GM12878 (cell line): ENCODE data around the gene AGPAT4. TPM values are rescaled to one million over a fixed set of nuclear protein-coding genes. Genes with fewer than 3 reads are reported as not detected.

Source experiments
- ATAC-seq: fragments of 200-7000 bp; cut with Tn5 transposase; 3 replicates; pipeline ENCODE4 v1.9.1; 2020; ENCODE audit warnings: mild to moderate bottlenecking, moderate library complexity
- BruUV-seq: library from RNA; stranded (reverse); fragments of 400-500 nt; replicated peaks from 2 replicates; lab custom pipeline; 2021; lab: Mats Ljungman, UMichigan
- CTCF ChIA-PET: fragments of 300-600 bp; sonication (Branson Sonifier 250); formaldehyde crosslinking; extraction: SDS; loops from one replicate; lab custom pipeline; 2021; ENCODE audit warnings: inconsistent platforms; lab: Yijun Ruan, JAX
- POLR2A ChIA-PET: fragments of 350-600 bp; formaldehyde crosslinking; extraction: SDS; loops from one replicate; lab custom pipeline; 2021; ENCODE audit warnings: inconsistent platforms; lab: Charles Lee
- RAD21 ChIA-PET: fragments of 300-600 bp; sonication (Branson Sonifier 250); formaldehyde crosslinking; loops from one replicate; lab custom pipeline; 2023; ENCODE audit warnings: antibody characterized with exemption; ENCODE audit not compliant: unreplicated experiment; lab: Charles Lee
- SMC1A ChIA-PET: fragments of 300-600 bp; sonication (Branson Sonifier 250); formaldehyde crosslinking; loops from one replicate; lab custom pipeline; 2023; ENCODE audit not compliant: unreplicated experiment, uncharacterized antibody; lab: Charles Lee
- DNase-seq: peaks from one replicate; pipeline ENCODE4 v3.0.0-alpha.2; 2011; ENCODE audit warnings: low read depth, low spot score
- FAIRE-seq: peaks from 3 replicates; lab custom pipeline; 2011; peaks lifted over from hg19 to GRCh38; lab: Jason Lieb, UNC
- H2AFZ ChIP-seq: 2 replicates; pipeline ENCODE4 v1.6.0; 2011; ENCODE audit warnings: low read depth, low read length, control low read depth; ENCODE audit not compliant: control insufficient read depth
- H3K27ac ChIP-seq: 2 replicates; pipeline ENCODE4 v1.5.1; 2011; ENCODE audit warnings: control low read depth; ENCODE audit not compliant: control insufficient read depth, insufficient read depth
- H3K27me3 ChIP-seq, 2 experiments: replicated peaks in 1 of 2; 2 replicates each; pipeline versions ENCODE4 v1.6.0 to v1.6.1; 2011; ENCODE audit warnings: low read length in 1 of 2; ENCODE audit not compliant: control insufficient read depth in 2 of 2, insufficient read depth in 2 of 2
- H3K36me3 ChIP-seq, 2 experiments: 2 replicates each; pipeline ENCODE4 v1.5.1; 2011; ENCODE audit warnings: low read length in 1 of 2; ENCODE audit not compliant: control insufficient read depth in 2 of 2, insufficient read depth in 2 of 2
- H3K4me1 ChIP-seq: 2 replicates; pipeline ENCODE4 v1.6.1; 2011; ENCODE audit warnings: mild to moderate bottlenecking, low read length, moderate library complexity, mixed read lengths; ENCODE audit not compliant: control insufficient read depth, insufficient read depth
- H3K4me2 ChIP-seq: 2 replicates; pipeline ENCODE4 v1.6.0; 2011; ENCODE audit warnings: control low read depth; ENCODE audit not compliant: control insufficient read depth, insufficient read depth
- H3K4me3 ChIP-seq: fragments of 200-600 bp; sonication (generic); 2 replicates; pipeline ENCODE4 v1.5.1; 2016
- H3K79me2 ChIP-seq: 2 replicates; pipeline ENCODE4 v1.6.0; 2011; ENCODE audit warnings: low read length; ENCODE audit not compliant: control insufficient read depth, insufficient read depth
- H3K9ac ChIP-seq: 2 replicates; pipeline ENCODE4 v1.8.0; 2011; ENCODE audit warnings: low read length, control low read depth, mixed read lengths; ENCODE audit not compliant: control insufficient read depth, insufficient read depth
- H3K9me3 ChIP-seq: replicated peaks from 3 replicates; pipeline ENCODE4 v1.5.1; 2011; ENCODE audit warnings: mild to moderate bottlenecking, low read length; ENCODE audit not compliant: control insufficient read depth, insufficient read depth
- H4K20me1 ChIP-seq: 2 replicates; pipeline ENCODE4 v1.6.0; 2011; ENCODE audit not compliant: control insufficient read depth, insufficient read depth
- ATF2 ChIP-seq: IDR thresholded peaks from 2 replicates; pipeline ENCODE4 v1.6.1; 2012; ENCODE audit warnings: low read length, inconsistent platforms
- CBFB ChIP-seq: IDR thresholded peaks from 2 replicates; pipeline ENCODE4 v1.6.1; 2016; ENCODE audit warnings: antibody characterized with exemption, low read depth
- STAT3 ChIP-seq: IDR thresholded peaks from 2 replicates; pipeline ENCODE4 v1.6.1; 2011; ENCODE audit warnings: low read depth, low read length, improper control_type of control experiment
- YBX1 ChIP-seq: fragments of 450-650 bp; IDR thresholded peaks from 2 replicates; pipeline ENCODE4 v1.6.1; 2016; ENCODE audit warnings: antibody characterized with exemption
- ZBED1 ChIP-seq: IDR thresholded peaks from 2 replicates; pipeline ENCODE4 v1.6.1; 2016; ENCODE audit warnings: borderline replicate concordance
- WGBS: methylation state at CpG from one replicate; pipeline ENCODE4 v1.1.6; 2016; ENCODE audit warnings: low lambda C conversion rate; ENCODE audit not compliant: insufficient replicate concordance, insufficient coverage; ENCODE audit errors: missing lambda C conversion rate; 5-methylcytosine and 5-hydroxymethylcytosine counted together
- in situ Hi-C: fragments of 300-500 bp; cut with MboI; formaldehyde crosslinking; loops from 9 replicates; pipeline ENCODE4 v1.14.3; 2018; ENCODE audit warnings: mixed read lengths
- intact Hi-C: fragments of 100-400 bp; cut with micrococcal nuclease; formaldehyde crosslinking; loops from one replicate; pipeline ENCODE4 v1.14.2; 2022; ENCODE audit not compliant: unreplicated experiment
- polyA plus RNA-seq, 11 experiments: library from polyadenylated mRNA; depleted of rRNA in 4 of 11; unstranded in 6 of 11; stranded (reverse) in 5 of 11; fragments of >200 nt; fragmentation: Nextera tagmentation in 4 of 11; fragmentation: Illumina TruSeq in 1 of 11; extraction: Ambion mirVana in 4 of 11; extraction: Trizol in 1 of 11; gene quantifications; 1 replicate in 1 of 11; 2 replicates in 10 of 11; pipeline versions ENCODE4 v1.2.1 to v1.2.3, GENCODE V29; 2011 to 2016; ENCODE audit warnings: inconsistent platforms in 2 of 11, missing spikeins in 2 of 11, low read depth in 1 of 11
- total RNA-seq, 4 experiments: library from RNA; depleted of rRNA in 3 of 4; stranded (reverse); fragments of >200 nt in 3 of 4; fragmentation: Illumina TruSeq in 1 of 4; extraction: Trizol in 1 of 4; gene quantifications; 2 replicates each; pipeline versions ENCODE4 v1.2.1 to v1.2.3, GENCODE V29; 2013 to 2021
- TF ChIP-seq, protein P1 (sequence below): fragments of 450-650 bp; formaldehyde crosslinking; IDR thresholded peaks from 2 replicates; pipeline ENCODE4 v1.5.0; 2022; ENCODE audit warnings: mild to moderate bottlenecking, missing genetic modification characterization
- TF ChIP-seq, protein P2 (sequence below): fragments of 450-650 bp; IDR thresholded peaks from 2 replicates; pipeline ENCODE4 v1.6.1; 2018; ENCODE audit warnings: borderline replicate concordance, mild to moderate bottlenecking; ENCODE audit not compliant: partially characterized antibody

AGPAT4 gene
- total and polyA plus RNA-seq, 10 of the 15 experiments (the other 5 are each of a cell fraction or from before 2014, with no cell fraction given) = 0.34 to 2.2 (median 1.3) TPM

DNA sequence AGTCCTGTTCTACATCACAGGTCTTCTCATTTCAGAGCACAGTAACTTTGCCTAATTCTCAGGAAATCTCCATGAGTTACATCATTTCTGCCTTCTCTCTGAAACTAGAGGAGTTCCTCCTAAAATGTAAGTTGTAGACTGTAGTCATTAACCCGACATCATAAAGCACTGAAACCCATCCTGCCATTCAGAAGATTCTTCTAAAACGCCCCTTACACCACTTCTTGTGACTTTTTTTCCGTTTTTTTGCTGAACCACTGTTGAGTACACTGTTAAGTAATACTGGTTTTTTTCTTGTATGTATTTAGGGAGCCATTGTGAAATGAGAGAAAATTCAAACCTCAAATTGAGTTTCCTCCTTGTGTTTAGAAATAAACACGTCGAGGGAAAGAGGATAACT lies 164.9 kb downstream of the AGPAT4 start:
- ChIA-PET RAD21 (no interaction called here), POLR2A (no interaction called here), SMC1A (interaction anchor here (1.1 kb wide), 1 partner anchor 19 kb away, joined by 3 read pairs; no protein-coding TSS in a partner anchor), CTCF (no interaction called here)
- Histone ChIP-seq H4K20me1 (no peaks in the 10 kb centered on the region), H3K36me3 (peaks cover 17 to 22% of the 10 kb centered on the region in 2 experiments; a peak in 3 of 4 replicates), H3K4me2 (no peak overlapping the region), H3K4me3 (no peak overlapping the region), H3K4me1 (no peaks in the 10 kb centered on the region), H3K79me2 (no peaks in the 10 kb centered on the region), H3K9ac (no peak overlapping the region), H3K27ac (no peak overlapping the region), H2AFZ (no peak overlapping the region), H3K27me3 (no peaks in the 10 kb centered on the region), H3K9me3 (no peaks in the 10 kb centered on the region)
- no TSS peak for BruUV-seq
- 97% methylated on average over 5 of the region's 5 CpGs for WGBS
- intact Hi-C loops = no loop called here
- FAIRE-seq (no peak), ATAC-seq (no peak), DNase-seq (no peak)
- TF ChIP-seq, protein P1, sequence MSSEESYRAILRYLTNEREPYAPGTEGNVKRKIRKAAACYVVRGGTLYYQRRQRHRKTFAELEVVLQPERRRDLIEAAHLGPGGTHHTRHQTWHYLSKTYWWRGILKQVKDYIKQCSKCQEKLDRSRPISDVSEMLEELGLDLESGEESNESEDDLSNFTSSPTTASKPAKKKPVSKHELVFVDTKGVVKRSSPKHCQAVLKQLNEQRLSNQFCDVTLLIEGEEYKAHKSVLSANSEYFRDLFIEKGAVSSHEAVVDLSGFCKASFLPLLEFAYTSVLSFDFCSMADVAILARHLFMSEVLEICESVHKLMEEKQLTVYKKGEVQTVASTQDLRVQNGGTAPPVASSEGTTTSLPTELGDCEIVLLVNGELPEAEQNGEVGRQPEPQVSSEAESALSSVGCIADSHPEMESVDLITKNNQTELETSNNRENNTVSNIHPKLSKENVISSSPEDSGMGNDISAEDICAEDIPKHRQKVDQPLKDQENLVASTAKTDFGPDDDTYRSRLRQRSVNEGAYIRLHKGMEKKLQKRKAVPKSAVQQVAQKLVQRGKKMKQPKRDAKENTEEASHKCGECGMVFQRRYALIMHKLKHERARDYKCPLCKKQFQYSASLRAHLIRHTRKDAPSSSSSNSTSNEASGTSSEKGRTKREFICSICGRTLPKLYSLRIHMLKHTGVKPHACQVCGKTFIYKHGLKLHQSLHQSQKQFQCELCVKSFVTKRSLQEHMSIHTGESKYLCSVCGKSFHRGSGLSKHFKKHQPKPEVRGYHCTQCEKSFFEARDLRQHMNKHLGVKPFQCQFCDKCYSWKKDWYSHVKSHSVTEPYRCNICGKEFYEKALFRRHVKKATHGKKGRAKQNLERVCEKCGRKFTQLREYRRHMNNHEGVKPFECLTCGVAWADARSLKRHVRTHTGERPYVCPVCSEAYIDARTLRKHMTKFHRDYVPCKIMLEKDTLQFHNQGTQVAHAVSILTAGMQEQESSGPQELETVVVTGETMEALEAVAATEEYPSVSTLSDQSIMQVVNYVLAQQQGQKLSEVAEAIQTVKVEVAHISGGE = no peak
- TF ChIP-seq STAT3 = no peak
- TF ChIP-seq CBFB = no peak
- TF ChIP-seq YBX1 = no peak
- TF ChIP-seq, protein P2, sequence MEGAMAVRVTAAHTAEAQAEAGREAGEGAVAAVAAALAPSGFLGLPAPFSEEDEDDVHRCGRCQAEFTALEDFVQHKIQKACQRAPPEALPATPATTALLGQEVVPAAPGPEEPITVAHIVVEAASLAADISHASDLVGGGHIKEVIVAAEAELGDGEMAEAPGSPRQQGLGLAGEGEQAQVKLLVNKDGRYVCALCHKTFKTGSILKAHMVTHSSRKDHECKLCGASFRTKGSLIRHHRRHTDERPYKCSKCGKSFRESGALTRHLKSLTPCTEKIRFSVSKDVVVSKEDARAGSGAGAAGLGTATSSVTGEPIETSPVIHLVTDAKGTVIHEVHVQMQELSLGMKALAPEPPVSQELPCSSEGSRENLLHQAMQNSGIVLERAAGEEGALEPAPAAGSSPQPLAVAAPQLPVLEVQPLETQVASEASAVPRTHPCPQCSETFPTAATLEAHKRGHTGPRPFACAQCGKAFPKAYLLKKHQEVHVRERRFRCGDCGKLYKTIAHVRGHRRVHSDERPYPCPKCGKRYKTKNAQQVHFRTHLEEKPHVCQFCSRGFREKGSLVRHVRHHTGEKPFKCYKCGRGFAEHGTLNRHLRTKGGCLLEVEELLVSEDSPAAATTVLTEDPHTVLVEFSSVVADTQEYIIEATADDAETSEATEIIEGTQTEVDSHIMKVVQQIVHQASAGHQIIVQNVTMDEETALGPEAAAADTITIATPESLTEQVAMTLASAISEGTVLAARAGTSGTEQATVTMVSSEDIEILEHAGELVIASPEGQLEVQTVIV = no peak
- no peak for TF ChIP-seq ATF2
- no peak for TF ChIP-seq ZBED1
- in situ Hi-C loops = no loop called here
